AG04449 (cell line): ENCODE data around the gene BRSK2.

Experiments used
- CTCF ChIA-PET: fragments of 350-600 bp; formaldehyde crosslinking; extraction: SDS; loops from one replicate; lab custom pipeline; 2021; ENCODE audit warnings: antibody characterized with exemption; lab: Yijun Ruan, JAX
- POLR2A ChIA-PET: fragments of 400-600, 350-600 bp; formaldehyde crosslinking; extraction: SDS; loops from one replicate; lab custom pipeline; 2020; ENCODE audit warnings: antibody characterized with exemption, inconsistent platforms; lab: Yijun Ruan, JAX
- DNase-seq: peaks from one replicate; pipeline ENCODE4 v3.0.0-alpha.2; 2010; ENCODE audit warnings: low read depth, low spot score
- H3K4me3 ChIP-seq: 2 replicates; pipeline ENCODE4 v1.5.1; 2011; ENCODE audit warnings: low read depth, mild to moderate bottlenecking, control low read depth, low read length
- TF ChIP-seq, protein P1 (sequence below): IDR thresholded peaks from one replicate; pipeline ENCODE4 v1.5.1; 2011; ENCODE audit warnings: mild to moderate bottlenecking, moderate library complexity, low read length, control low read depth, inconsistent platforms; ENCODE audit not compliant: insufficient read depth; ENCODE audit errors: missing control alignments

Gene BRSK2

DNA sequence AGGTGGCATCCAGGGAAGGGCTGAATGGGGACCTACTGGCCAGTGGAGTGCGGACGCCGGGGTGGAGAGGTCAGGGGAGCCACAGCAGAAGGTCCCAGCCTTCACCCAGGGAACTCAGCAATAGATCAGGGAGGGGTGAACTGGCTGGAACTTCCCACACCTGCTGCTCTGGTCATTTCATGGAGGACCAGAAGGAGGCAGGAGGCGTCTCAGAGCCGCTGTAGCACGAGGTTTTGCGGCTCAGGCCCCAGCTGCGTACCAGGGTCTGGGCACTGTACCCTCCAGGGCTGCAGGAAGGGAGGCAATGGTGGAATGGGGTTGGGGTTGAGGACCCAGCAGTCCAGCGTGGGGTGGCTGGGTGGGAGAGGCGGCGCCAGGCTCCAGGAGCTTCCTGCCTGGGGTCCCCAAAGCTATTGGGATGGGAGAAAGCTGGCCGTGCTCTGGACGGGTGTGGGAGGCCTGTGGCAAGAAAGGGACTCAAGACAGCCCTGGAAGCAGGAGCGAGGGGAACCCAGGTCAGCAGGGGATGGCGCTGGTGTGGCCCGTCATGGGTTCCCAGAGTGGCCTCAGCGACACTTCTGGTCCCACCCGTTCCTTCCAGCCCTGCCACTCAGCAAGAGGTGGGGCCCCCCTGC, 20.2 kb upstream of the BRSK2 start:
- H3K4me3 ChIP-seq, result no peak overlapping the region
- no peak for DNase-seq
- TF ChIP-seq, protein P1, sequence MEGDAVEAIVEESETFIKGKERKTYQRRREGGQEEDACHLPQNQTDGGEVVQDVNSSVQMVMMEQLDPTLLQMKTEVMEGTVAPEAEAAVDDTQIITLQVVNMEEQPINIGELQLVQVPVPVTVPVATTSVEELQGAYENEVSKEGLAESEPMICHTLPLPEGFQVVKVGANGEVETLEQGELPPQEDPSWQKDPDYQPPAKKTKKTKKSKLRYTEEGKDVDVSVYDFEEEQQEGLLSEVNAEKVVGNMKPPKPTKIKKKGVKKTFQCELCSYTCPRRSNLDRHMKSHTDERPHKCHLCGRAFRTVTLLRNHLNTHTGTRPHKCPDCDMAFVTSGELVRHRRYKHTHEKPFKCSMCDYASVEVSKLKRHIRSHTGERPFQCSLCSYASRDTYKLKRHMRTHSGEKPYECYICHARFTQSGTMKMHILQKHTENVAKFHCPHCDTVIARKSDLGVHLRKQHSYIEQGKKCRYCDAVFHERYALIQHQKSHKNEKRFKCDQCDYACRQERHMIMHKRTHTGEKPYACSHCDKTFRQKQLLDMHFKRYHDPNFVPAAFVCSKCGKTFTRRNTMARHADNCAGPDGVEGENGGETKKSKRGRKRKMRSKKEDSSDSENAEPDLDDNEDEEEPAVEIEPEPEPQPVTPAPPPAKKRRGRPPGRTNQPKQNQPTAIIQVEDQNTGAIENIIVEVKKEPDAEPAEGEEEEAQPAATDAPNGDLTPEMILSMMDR, result no peak
- ChIA-PET POLR2A (no interaction called here), CTCF (interaction anchor here (1.2 kb wide), 1 partner anchor 13 kb away, joined by 3 read pairs; no protein-coding TSS in a partner anchor)

DNA sequence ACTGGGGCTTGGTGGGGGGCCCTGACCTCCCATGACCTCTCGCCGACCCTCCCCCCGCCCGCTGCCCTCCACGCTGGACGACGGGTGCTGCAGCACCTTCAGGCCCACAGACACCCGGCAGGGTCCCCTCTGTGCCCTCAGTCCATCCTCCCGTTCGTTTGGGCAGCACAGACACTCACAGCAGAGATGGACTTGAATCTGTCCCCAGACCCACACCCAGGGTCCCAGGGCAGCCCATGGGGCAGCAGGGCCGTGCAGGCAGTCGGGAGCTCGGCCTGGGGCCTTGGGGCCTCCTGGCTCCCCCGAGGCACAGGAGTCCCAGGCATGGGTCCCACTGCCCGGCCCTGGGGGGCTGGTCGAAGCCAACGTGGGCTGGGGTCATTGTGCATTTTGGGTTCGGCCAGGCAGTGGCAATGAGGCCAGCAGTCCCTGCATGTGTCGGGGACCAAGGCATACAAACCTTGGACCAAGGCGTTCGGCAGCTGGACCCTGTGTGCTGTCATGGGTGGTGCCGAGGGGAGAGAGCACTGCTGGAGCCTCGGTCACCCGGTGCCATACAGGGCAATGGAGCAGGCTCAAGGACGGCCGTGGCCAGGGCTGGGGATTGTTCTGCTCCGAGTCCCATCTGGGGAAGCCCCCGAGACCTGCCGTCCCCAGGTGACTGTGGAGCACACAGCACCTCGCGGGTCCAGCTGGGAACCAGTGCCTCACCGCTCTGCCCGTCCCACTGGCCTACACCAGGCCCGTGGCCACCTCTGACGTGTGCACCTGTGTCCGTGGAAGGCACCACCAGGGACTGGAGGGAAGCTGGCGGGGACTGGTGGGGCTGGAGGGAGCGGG, 19.3 kb upstream of the BRSK2 start:
- DNase-seq, result no peak
- TF ChIP-seq, protein P1, result no peak
- ChIA-PET POLR2A (no interaction called here), CTCF (no interaction called here)
- H3K4me3 ChIP-seq, result no peak overlapping the region

DNA sequence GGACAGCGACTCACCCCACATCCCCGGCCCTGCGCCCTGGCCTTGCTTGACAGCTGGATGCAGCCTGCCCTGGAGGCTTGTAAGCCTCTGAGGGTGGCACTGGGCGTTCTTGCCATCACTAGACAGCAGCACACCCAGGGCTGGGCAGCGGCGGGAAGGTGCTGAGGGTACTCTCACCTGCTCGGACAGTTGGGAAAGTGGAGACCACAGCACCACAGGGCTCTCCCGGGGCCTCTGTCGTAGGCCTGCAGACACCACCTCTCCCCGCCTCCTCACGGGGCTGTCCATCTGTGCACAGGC, 18.8 kb upstream of the BRSK2 start:
- ChIA-PET CTCF (no interaction called here), POLR2A (no interaction called here)
- TF ChIP-seq, protein P1, result no peak
- no peak overlapping the region for H3K4me3 ChIP-seq
- DNase-seq, result no peak

DNA sequence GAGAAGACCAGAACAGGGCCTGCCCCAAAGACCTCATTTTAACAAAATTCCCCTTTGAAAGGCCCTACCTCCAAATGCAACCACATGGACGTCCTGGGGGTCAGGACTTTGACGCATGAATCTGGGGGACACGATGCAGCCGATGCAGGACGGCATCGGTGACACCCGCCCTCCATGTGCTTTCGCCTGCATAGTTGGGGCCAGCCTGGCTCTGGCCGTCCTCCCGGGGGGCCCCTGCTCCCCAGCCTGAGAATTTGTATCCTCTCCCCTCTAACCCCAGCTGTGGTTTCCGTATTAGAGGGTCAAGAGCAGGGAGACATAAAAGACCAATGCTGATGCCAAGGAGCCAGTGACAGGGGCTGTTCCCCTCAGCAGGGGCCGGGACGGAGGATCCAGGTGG, 18.4 kb upstream of the BRSK2 start:
- ChIA-PET POLR2A (no interaction called here), CTCF (no interaction called here)
- no peak overlapping the region for H3K4me3 ChIP-seq
- no peak for DNase-seq
- TF ChIP-seq, protein P1, result no peak

DNA sequence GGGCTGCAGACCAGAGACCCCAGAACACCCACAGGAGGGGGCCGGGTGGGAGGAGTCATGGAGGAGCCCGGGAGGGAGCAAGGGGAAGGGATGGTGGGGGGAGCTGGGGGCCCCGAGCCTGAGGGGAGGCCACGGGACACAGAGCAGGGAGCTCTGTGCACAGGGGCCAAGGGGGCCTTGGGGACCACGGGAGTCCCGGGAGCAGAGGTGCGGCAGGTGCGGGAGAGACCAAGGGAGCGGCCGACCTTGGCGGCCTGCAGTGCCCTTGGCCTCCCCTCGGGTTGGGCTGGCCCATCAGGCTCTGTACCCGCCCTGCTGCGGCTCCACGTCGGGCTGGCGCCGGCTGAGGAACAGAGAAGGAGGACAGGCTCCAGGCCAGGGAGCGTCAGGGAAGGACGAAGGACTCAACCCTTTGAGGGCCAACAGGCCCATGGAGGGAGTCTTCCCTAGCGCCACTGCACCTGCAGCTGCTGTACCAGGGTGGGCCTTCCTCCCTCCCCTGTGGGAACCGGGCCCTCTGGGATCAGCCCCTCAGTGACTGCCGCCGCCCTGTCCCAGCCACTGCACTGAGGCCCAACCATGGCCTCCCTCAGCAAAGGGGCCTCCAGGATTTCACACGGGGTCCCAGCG, 17.8 kb upstream of the BRSK2 start:
- ChIA-PET CTCF (no interaction called here), POLR2A (no interaction called here)
- H3K4me3 ChIP-seq, result no peak overlapping the region
- DNase-seq, result no peak
- TF ChIP-seq, protein P1, result no peak

DNA sequence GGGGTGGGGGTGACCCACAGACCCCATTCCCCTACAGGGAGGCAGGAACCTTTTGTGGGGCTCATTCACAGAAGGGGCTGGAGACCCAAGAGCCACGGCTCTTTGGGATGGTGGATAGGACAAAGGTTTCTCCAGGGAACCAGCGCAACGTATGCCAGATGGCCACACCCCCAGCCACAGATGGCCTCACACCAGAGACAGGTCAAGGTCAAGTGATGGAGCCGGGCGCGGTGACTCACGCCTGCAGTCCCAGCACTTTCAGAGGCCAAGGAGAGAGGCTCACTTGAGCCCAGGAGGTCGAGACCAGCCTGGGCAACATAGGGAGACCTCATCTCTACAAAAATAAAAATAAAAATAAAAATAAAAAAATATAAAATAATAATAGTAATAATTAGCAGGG, 17.1 kb upstream of the BRSK2 start:
- POLR2A ChIA-PET, result no interaction called here
- no peak overlapping the region for H3K4me3 ChIP-seq
- CTCF ChIA-PET, result no interaction called here

More for the DNA sequence above, 17.1 kb upstream of the BRSK2 start:
- TF ChIP-seq, protein P1, result no peak
- DNase-seq, result no peak
